CD4-positive, alpha-beta T cell treated with Interleukin-2 at 100 ng/mL for 4 hours (primary cell): ENCODE data around the gene PHACTR1.
"Not testable (repeated sequence)": the region's sequence is repeated elsewhere in the genome, so short reads cannot be mapped to it uniquely, and the experiment has no call there.

Experiments used
- DNase-seq: peaks from one replicate; pipeline ENCODE4 v3.0.0-alpha.2; 2020; ENCODE audit warnings: low spot score

Gene PHACTR1

DNA sequence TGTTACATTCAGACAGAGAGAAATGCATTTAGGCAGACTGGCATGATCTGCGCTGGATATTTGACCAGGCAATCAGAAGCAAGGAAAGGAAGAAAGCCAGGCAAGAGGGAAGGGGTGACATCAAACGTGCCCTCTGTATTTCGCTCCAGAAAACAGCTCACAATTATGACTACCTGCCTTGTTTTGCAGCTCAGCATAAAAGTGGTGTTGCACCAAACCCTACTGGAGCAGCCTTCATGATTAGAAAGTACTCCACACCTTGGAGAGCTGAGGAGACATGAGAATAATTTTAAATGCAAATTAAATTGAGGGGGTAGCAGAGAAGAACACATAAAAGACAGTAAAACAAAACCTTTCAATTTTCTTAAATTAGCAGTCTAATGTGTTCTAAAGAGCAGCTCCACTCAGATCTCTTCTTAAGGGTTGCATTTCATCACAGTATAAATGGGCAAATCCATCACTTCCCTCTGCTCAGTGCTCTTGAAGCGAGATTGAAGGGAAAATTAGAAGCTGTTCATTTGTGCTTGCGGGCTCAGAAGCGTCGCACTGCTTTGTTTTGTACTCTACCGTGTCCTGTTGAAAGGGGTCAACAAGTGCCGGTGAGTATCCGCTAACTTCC is at the start of gene PHACTR1:
Gene PHACTR1, plus strand, starts transcription at position 470 of the 619 bp plus-strand sequence.
- DNase-seq, result no peak

DNA sequence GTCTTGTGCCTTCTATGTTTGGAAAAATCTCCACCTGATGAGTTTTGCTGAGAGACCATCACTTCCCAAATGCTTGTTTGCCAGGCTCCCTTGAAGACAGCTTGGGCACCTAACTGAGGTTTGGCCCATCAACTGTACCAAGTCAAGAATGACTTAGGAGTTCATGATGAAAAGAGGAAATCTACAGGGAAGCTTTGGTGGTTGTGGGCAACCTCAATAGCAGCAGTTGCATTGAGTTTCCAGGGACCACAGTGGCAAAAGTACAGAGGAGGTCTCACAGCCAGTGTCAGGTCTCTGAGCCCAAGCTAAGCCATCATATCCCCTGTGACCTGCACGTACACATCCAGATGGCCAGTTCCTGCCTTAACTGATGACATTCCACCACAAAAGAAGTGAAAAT is 49.7 kb upstream of the PHACTR1 start:
- DNase-seq, result no peak

DNA sequence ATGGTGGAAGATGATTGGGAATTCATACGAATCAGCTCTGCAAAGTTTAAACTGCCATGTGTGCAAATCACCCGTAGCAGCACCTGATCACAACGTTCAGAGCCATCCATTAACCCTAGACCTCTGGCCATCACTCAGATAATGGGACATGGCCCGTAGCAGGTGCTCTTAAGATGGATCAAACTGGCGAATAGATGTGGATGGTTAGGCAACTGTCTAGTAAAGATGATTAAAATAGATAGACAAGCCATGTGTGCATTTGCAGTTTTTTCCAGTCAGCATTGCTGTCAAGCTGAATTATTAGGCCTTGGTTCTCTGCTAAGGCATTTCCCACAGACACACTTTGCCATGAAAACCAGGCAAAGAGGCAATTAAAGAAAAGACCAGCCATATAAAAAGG is 40.6 kb upstream of the PHACTR1 start:
- no peak for DNase-seq

DNA sequence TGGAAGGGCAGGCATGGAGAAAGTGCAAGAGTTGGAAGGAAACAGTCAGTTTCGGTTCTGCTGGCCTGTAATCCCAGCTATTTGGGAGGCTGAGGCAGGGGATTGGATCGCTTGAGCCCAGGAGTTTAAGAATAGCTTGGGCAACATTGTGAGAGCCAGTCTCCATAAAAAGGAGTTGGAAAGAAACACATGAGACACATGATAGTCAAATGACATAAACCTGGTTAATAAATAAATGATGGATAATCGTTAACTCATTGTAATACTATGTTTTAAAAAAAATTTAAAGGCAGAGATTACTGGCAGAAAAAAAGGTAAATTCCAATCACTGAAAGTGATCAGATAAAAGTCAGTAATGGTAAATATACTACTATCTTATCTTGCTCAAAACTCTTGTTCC is 37.2 kb upstream of the PHACTR1 start:
- DNase-seq, result no peak

DNA sequence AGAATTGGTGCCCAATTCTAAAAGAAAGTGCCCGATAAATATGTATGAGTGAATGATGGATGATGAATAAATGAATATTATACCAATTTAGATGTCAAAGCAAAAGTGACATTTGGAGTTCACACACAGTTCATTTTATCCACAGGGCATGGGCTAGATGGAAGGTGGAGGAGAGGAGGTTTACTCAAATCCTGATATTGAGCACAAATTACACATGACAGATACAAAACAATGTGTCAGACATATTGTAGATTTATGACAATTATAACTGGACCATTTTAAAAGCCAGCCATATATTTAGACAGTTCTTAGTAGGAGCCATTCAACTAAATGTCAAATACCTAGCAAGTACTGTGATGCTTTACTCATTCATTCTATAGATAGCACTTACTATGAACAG is 23.4 kb upstream of the PHACTR1 start:
- no peak for DNase-seq

DNA sequence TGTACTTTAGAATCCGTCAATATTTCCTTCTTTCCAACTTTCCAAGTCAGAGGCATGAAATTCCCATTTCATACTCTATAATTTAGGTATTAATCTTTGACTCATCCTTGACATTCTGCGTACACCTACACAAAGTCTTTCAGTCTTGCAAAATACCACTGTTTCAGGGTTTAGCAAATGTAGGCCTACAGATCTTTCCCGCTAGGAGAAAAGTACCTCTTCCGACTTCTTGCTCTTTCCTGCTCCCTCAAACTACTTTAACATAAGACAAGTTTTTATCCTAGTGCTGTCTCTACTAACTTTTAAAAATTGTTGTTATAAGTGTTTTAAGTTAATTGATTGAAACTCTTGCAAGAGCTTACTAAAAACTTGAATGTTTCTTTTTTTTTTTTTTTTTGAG is 18.3 kb upstream of the PHACTR1 start:
- DNase-seq, result no peak

DNA sequence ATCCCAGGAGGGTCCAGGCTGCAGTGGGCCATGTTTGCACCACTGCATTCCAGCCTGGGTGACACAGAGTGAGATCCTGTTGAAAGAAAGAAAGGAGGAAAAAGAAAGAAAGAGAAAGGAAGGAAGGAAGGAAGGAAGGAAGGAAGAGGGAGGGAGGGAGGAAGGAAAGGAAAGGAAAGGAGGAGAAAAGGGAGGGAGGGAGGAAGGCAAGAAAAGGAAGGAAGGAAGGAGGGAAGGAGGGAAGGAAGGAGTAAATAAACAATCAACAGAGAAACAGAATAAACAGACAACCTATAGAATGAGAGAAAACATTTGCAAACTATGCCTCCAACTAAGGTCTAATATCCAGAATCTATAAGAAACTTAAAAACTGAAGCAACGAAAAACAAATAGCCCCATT is 11.6 kb upstream of the PHACTR1 start:
- no peak for DNase-seq

DNA sequence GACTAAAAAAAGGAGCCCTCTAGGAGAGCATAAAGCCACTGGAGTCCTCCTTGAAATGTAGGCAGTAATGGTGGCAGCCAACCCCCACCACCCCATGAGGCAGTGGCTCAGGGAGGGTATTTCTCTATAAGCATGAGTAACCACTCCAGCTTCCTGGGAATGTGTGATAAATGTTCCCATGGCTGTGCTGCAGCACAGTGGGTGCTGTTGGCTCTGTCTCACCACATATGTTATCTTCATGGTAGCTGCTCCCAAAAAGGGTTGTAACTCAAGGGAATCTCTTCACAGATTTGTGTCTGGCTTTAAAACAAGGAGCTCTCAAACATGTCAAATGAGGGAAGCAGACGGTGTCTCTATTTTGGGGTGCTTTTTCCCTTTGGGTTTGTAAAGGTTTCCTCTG is 7.5 kb upstream of the PHACTR1 start:
- no peak for DNase-seq

DNA sequence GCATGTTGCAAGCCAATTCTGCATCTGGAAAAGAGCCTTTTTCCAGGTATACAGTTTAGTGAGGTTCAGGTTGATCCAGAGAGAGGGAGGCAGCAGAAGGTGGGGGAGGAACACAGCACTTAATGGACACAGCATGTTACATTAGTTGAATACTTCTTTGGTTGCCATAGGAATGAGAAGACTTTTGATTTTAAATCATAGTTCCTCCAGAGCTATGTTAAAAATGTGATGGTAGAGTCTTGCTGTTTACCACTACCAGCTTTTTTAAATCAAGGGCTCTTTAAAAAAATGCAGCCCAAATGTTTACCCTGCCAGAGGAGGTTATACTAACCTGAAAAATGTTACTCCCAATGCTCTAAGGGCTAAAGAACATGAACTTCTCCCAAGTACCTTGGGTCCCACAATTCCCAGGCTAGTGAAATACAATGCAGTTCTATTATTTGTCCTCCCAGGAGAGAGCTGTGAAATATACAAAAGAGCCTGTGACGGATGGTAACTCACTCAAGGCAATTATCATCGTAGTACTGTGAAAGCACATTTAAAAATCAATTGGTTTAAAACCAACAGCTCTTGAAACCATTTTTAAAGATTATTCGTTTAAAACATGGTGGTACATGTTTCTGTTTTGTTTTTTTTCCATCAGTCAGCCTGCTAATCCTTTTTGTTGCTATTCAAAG is 6.9 kb upstream of the PHACTR1 start:
- DNase-seq, result no peak

DNA sequence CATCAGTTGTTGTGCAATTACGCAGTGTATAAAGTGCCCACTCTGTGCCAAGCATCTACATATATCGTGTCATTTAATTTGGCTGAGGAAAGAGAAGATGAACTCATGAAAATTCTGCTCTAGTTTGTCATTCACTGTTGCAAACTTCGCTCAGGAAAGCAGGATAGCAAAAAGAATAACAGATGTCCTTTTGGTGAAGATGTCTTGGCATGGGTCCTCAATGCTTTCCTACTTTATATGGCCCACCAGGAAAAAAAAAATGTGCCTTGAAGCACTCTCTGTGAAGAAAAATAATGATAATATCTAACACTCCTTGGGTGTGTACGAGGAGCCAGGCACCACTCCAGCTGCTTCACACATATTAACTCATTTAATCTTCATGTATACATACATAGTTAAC is 5.6 kb upstream of the PHACTR1 start:
- DNase-seq, result no peak

DNA sequence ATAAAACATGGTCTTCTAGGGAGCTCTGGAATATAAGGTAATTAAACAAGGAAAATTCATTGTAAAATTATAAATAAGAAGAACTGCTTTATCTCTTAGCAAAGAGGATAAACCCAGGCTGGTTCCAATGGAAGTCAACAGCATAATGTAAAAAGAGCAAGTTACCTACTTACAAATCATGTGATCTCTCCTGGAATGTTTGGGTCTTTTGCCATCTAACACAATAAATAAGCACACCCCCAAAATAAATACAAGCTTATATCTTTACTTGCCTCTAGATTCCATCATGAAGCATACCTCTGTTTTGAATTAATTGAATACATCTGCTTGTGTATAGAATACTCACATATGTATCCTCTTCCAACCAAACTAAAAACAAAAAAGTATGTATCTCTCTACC is 2.5 kb upstream of the PHACTR1 start:
- no peak for DNase-seq

DNA sequence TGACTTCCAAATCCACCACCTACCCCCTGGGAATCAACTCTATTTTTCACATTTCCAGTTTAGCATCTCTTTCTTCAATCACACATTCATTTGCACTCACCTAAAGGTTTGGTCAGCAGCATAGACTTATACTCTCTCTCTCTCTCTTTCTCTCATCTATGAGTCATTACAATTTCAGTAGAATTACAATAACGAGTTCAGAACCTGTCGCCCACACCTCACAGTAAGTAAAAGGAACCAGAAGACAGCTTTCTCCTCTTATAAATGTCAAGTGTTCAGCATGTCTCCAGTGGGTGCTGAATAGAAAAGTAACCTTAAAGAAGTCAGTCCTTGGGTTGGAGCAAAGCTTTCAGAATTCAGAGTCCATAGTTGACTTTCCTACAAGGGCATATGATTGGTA is 1.1 kb upstream of the PHACTR1 start:
- no peak for DNase-seq

DNA sequence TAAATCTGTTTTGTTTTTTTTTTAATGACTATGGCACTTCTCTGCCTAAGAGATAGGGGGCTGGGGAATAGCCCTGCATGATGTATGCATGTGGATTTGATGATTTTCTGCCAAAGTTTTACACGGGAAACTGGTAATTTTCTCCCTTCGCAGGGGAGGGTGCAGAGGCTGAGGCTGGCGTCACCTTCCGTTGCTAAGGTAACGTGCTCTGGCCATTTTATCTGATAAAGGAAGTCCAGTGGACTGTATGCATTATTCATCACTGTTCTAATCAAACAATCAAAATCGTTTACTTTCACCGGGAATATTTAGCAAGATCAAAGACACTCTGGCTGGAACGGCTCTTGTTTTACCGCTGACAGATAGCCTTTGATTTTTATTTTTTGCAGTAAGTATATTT is 789 bp downstream of the PHACTR1 start:
- no peak for DNase-seq

DNA sequence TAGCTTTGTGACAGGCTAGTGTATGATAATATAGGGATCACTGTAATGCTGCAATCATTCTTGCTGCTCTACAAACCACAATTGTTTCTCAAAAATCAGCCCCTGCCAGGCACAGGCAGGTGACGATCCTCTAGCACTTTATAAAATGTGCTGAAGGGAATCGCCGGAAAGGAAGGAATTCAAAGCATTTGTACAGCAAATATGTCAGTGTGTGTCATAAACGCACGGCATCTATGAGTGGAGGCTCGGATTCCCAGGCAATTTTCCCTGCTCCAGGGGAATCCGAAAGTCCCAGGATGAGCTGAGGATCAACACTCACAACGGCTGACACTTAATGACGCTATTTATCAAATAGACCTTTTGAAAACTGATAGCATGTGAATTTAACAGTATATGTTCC is 1.4 kb downstream of the PHACTR1 start:
- DNase-seq, result no peak

DNA sequence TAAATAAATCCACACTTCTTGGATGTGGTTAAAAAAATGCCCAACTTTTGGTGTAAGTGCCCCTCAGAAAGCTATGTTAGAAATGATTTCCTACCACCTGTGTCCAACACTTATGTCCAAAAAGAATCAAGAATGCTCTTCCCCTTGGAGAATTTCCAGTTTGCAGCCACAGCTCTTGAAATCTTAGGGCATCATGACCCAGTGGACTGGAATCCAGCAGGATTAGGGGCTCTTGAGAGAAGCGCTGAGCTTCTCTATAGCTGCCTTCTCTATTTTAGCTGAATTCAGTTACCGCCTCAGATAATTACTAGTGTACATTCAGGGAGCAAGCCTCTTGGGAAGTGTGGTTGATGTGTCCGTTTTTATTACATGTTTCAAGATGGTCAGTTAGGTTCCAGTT is 2.5 kb downstream of the PHACTR1 start:
- DNase-seq, result no peak

DNA sequence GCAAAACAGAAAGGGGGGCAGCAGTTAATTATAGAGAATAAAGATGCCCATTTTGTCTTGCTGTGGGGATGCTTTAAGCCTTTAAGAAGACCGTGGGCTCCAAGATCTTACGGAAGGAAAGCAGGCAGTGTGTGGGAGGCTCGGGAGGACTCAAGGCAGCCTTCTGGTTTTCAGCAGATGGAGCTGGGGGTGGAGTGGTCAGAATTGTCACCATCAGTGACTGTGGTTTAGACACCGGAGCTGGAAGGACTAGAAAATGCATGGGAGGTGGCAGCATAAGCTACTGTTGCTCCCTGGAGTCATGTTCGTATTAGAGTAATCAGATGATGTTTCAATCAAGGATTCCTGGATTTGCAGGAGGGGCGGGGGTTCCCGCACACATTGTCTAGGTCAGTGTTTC is 3.7 kb downstream of the PHACTR1 start:
- DNase-seq, result no peak

DNA sequence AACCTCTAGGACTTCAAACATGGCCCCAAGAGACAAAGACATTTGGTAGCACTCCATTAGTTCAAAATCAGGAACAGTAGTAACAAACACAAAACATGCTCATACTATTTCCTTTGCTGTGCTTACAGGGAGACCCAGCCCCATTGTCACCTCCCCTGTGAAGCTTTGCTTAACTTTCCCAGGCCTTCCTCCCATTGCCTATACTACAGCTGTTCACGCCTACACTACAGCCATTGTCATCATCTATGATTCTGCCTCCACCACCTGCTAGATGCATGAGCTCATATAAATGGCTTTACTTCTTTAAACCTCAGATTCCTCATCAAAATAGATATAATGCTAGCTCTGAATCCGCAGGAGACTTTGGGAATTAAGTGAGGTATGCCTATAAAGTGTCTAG is 8.7 kb downstream of the PHACTR1 start:
- no peak for DNase-seq

DNA sequence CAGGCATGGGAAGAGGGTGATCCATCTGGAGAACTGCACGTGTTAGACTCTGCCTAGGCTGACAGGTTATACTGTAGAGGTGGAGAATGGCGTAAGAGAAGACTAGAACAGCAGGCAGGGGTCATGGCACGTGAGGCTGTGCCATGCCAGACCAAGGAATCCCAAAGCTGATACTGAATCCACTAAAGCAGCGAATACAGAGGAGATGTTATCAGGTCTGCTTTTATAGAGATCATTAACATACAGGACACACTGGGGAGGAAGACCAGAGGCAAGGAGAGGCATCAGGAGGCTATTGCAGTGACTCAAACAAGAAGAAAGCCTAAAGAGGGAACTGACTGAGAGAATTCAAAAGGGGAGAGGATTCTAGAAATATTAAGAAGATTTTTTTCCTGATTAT is 12.9 kb downstream of the PHACTR1 start:
- DNase-seq, result no peak

DNA sequence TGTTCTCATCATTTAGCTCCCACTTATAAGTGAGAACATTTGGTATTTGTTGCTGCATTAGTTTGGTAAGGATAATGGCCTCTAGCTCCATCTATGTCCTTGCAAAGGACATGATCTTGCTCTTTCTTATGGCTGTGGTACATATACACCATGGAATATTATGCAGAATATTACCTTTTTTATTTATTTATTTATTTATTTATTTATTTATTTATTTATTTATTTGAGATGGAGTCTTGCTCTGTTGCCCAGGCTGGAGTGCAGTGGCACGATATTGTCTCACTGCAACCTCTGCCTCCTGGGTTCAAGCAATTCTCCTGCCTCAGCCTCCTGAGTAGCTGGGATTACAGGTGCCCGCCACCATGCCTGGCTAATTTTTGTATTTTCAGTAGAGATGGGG is 14.2 kb downstream of the PHACTR1 start:
- DNase-seq, result not testable (repeated sequence)

DNA sequence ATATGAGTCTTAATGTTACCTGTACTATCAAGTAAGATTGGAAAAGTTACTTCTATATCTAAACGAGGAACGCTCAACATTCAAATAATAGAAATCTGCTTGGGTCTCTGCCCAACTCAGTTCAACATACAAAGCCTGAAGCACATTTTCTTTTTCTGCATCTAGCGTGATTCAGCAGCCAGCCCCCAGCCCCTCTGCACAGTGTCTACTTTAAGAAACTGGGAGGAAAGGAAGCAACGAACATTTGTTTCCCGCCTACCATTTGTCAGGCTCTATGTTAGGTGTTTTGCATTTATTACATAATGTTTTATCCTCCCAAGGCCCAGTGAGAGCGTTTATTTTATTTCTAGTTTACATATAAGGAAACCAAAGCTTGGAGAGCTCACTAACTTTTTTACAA is 17.3 kb downstream of the PHACTR1 start:
- no peak for DNase-seq

DNA sequence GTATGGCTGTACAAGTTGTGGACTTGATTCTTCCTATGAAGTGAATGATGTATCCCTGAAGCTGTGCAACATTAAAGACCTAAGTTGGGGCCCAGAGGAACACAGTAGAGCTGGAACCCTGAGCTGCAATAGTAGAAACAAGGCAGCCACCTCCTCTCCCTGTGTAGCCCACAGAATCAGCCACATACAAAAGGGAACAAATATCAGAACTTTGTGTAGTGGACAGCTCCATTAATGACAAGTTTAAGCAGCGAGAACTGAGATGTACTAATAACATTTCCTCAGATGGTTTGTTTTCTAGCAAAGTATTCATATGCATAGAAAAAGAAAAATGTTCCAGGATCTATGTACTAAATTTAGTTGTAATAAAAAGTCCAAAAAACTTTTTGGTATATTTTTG is 19.2 kb downstream of the PHACTR1 start:
- DNase-seq, result no peak

DNA sequence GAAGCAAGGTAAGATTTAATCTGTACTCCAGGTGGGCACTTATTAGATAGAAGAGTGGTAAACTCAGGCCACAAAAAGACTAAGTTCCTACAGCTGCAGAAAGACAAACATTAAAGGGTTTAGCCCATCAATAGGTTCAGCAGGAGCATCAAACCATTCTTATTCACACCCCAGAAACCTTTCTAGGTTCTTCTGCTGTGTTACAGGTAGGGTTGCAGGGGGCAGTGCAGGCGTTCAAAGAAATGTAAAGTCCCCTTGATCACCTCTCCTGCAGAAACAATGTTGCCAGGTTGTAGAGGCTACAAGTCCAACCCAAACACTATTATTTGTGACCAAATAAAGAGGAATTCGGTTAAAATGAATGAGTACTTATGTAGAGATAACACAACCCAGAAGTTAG is 31.8 kb downstream of the PHACTR1 start:
- no peak for DNase-seq

DNA sequence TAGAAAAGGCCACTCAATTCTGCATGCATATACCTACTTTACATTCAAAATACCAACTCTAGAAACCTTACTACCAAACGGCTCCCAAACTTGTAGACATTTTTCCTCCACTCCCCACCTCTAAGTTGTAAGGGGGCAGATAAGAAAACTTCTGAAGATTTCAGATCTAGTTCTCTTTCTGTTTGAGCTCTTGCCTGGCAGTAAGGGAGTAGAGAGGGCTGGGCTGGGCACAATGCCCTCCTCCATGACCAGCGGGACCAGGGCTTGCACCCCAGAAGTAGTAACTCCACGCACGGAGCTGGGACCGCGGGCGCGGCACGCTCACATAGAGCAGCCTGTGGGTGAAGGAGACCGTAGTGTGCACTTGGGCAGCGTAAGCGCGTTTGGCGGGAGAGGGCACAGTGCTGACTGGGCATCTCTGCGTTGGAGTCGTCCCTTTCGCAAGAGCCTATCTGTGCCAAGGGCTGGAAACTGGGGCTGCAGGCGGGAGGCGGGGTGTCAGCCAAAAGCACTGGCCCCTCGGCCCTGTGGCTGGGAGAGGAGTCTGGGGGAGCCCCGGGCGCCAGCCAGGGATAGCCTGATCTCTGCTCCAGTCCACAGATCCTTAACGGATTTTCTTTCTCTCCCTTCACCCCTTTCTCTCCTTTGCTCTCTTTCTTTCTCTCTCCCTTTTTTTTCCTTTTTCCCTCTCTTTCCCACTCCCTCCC is 32.4 kb downstream of the PHACTR1 start:
- no peak for DNase-seq
